Measurements from ENCODE around the gene MMS19.

DNA sequence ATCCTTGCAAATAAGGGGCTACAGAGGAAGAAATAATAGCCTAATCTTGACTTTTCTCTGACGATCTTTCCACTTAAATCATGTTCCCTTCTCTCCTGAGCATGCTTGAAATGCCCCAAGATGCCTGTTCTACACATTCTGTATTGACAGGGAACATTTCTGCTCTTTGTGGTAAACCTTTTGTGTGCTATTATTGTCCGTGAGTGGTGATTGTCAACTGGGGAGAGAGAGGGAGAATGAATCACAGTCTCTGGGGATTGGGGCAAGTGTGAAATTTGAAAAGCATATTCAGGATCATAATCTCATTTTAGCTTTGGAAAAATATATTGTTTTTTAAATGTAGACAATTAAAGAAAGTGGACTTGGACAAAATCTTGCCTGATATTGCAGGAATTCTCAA is 21.1 kb upstream of the MMS19 start:
- TF ChIP-seq CTCF (IDR thresholded peaks at IDR 0.05 in 4 of 5, conservative IDR thresholded peaks at IDR 0.05 in 1 of 5) (no peak), POLR2A (IDR thresholded peaks at IDR 0.05) (no peak)
